COLO829 (cell line): ENCODE data around the gene TAS2R43.
"Not testable (repeated sequence)": the region's sequence is repeated elsewhere in the genome, so short reads cannot be mapped to it uniquely, and the experiment has no call there.

Experiments used
- DNase-seq: peaks from one replicate; pipeline ENCODE4 v3.0.0; 2012; ENCODE audit warnings: low spot score

The TAS2R43 gene

GRCh38 chr12:11059784-11060183, 32.3 kb downstream of the TAS2R43 start:
- no peak for DNase-seq

DNA sequence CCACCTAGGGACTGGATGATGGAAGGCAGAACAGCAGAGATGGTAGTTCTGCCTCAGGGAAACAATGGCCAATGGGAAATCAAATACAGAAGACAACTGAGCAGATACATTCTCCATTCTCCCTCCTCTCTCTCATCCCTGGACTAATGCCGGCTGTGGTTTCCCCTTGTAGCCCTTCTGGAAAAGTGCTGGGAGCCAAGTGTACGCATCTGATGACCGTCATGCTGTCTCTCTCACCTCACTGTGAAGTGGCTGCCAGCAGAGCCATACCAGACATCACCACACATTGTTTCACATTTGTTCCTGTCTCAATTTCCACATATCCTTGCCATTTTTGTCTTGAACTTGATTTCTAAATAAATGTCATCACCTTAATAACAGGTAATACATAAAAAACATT, 33.1 kb downstream of the TAS2R43 start:
- no peak for DNase-seq

GRCh38 chr12:11055306-11055705, 36.8 kb downstream of the TAS2R43 start:
- no peak for DNase-seq

DNA sequence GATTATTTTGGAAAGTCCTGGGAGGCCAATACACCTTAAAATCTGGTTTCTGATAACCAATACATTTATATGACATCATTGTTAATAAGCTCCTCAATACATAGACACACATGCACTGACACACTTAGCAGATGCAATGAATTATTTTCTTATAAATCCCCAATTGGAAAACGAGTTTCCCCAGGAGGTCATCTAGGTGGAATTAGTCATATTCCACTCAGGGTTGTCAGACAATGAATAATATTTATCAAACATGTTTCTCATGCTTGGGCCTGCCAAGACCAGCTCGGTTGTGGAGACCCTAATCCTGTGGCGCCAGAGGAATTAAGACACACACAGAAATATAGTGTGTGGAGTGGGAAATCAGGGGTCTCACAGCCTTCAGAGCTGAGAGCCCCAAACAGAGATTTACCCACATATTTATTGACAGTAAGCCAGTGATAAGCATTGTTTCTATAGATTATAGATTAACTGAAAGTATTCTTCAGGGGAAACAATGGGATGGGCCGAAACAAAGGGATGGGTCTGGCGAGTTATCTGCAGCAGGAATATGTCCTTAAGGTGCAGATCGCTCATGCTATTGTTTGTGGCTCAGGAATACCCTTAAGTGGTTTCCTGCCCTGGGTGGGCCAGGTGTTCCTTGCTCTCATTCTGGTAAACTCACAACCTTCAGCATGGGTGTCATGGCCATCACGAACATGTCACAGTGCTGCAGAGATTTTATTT, 42.1 kb downstream of the TAS2R43 start:
- DNase-seq, result not testable (repeated sequence)

- not testable (repeated sequence) for DNase-seq
These were observed 50.7 kb downstream of the TAS2R43 start for GRCh38 chr12:11041366-11041765.
